GM12878 (cell line): Measurements from ENCODE around the gene CTNNA3. TPM values are rescaled to one million over a fixed set of nuclear protein-coding genes. Genes with fewer than 3 reads are reported as not detected.

Experiments used
- ATAC-seq: fragments of 200-7000 bp; cut with Tn5 transposase; 3 replicates; pipeline ENCODE4 v1.9.1; 2020; ENCODE audit warnings: mild to moderate bottlenecking, moderate library complexity
- BruUV-seq: library from RNA; stranded (reverse); fragments of 400-500 nt; replicated peaks from 2 replicates; lab custom pipeline; 2021; lab: Mats Ljungman, UMichigan
- CTCF ChIA-PET: fragments of 300-600 bp; sonication (Branson Sonifier 250); formaldehyde crosslinking; extraction: SDS; loops from one replicate; lab custom pipeline; 2021; ENCODE audit warnings: inconsistent platforms; lab: Yijun Ruan, JAX
- POLR2A ChIA-PET: fragments of 350-600 bp; formaldehyde crosslinking; extraction: SDS; loops from one replicate; lab custom pipeline; 2021; ENCODE audit warnings: inconsistent platforms; lab: Charles Lee
- RAD21 ChIA-PET: fragments of 300-600 bp; sonication (Branson Sonifier 250); formaldehyde crosslinking; loops from one replicate; lab custom pipeline; 2023; ENCODE audit warnings: antibody characterized with exemption; ENCODE audit not compliant: unreplicated experiment; lab: Charles Lee
- SMC1A ChIA-PET: fragments of 300-600 bp; sonication (Branson Sonifier 250); formaldehyde crosslinking; loops from one replicate; lab custom pipeline; 2023; ENCODE audit not compliant: unreplicated experiment, uncharacterized antibody; lab: Charles Lee
- DNase-seq: peaks from one replicate; pipeline ENCODE4 v3.0.0-alpha.2; 2011; ENCODE audit warnings: low read depth, low spot score
- FAIRE-seq: peaks from 3 replicates; lab custom pipeline; 2011; peaks lifted over from hg19 to GRCh38; lab: Jason Lieb, UNC
- H2AFZ ChIP-seq: 2 replicates; pipeline ENCODE4 v1.6.0; 2011; ENCODE audit warnings: low read depth, low read length, control low read depth; ENCODE audit not compliant: control insufficient read depth
- H3K27ac ChIP-seq: 2 replicates; pipeline ENCODE4 v1.5.1; 2011; ENCODE audit warnings: control low read depth; ENCODE audit not compliant: control insufficient read depth, insufficient read depth
- H3K27me3 ChIP-seq, 2 experiments: replicated peaks in 1 of 2; 2 replicates each; pipeline versions ENCODE4 v1.6.0 to v1.6.1; 2011; ENCODE audit warnings: low read length in 1 of 2; ENCODE audit not compliant: control insufficient read depth in 2 of 2, insufficient read depth in 2 of 2
- H3K36me3 ChIP-seq, 2 experiments: 2 replicates each; pipeline ENCODE4 v1.5.1; 2011; ENCODE audit warnings: low read length in 1 of 2; ENCODE audit not compliant: control insufficient read depth in 2 of 2, insufficient read depth in 2 of 2
- H3K4me1 ChIP-seq: 2 replicates; pipeline ENCODE4 v1.6.1; 2011; ENCODE audit warnings: mild to moderate bottlenecking, low read length, moderate library complexity, mixed read lengths; ENCODE audit not compliant: control insufficient read depth, insufficient read depth
- H3K4me2 ChIP-seq: 2 replicates; pipeline ENCODE4 v1.6.0; 2011; ENCODE audit warnings: control low read depth; ENCODE audit not compliant: control insufficient read depth, insufficient read depth
- H3K4me3 ChIP-seq: fragments of 200-600 bp; sonication (generic); 2 replicates; pipeline ENCODE4 v1.5.1; 2016
- H3K79me2 ChIP-seq: 2 replicates; pipeline ENCODE4 v1.6.0; 2011; ENCODE audit warnings: low read length; ENCODE audit not compliant: control insufficient read depth, insufficient read depth
- H3K9ac ChIP-seq: 2 replicates; pipeline ENCODE4 v1.8.0; 2011; ENCODE audit warnings: low read length, control low read depth, mixed read lengths; ENCODE audit not compliant: control insufficient read depth, insufficient read depth
- H3K9me3 ChIP-seq: replicated peaks from 3 replicates; pipeline ENCODE4 v1.5.1; 2011; ENCODE audit warnings: mild to moderate bottlenecking, low read length; ENCODE audit not compliant: control insufficient read depth, insufficient read depth
- H4K20me1 ChIP-seq: 2 replicates; pipeline ENCODE4 v1.6.0; 2011; ENCODE audit not compliant: control insufficient read depth, insufficient read depth
- CHD1 ChIP-seq: IDR thresholded peaks from 2 replicates; pipeline ENCODE4 v1.6.1; 2012; ENCODE audit warnings: low read depth, low read length, improper control_type of control experiment
- GABPA ChIP-seq: IDR thresholded peaks from 2 replicates; pipeline ENCODE4 v1.6.1; 2014; ENCODE audit warnings: antibody characterized with exemption, low read depth, mild to moderate bottlenecking, inconsistent platforms
- MTA2 ChIP-seq: fragments of 450-650 bp; IDR thresholded peaks from 2 replicates; pipeline ENCODE4 v1.6.1; 2016; ENCODE audit warnings: low read depth, mild to moderate bottlenecking, moderate library complexity
- RELA ChIP-seq: fragments of 450-650 bp; IDR thresholded peaks from 2 replicates; pipeline ENCODE4 v1.8.0; 2014; ENCODE audit warnings: borderline replicate concordance; ENCODE audit not compliant: partially characterized antibody
- RUNX3 ChIP-seq: IDR thresholded peaks from 2 replicates; pipeline ENCODE4 v1.6.1; 2012; ENCODE audit warnings: low read length, inconsistent platforms
- SIX5 ChIP-seq: IDR thresholded peaks from 2 replicates; pipeline ENCODE4 v1.6.1; 2011; ENCODE audit warnings: mild to moderate bottlenecking, low read depth, low read length, moderate library complexity; ENCODE audit not compliant: severe bottlenecking
- WGBS: methylation state at CpG from one replicate; pipeline ENCODE4 v1.1.6; 2016; ENCODE audit warnings: low lambda C conversion rate; ENCODE audit not compliant: insufficient replicate concordance, insufficient coverage; ENCODE audit errors: missing lambda C conversion rate; 5-methylcytosine and 5-hydroxymethylcytosine counted together
- in situ Hi-C: fragments of 300-500 bp; cut with MboI; formaldehyde crosslinking; loops from 9 replicates; pipeline ENCODE4 v1.14.3; 2018; ENCODE audit warnings: mixed read lengths
- intact Hi-C: fragments of 100-400 bp; cut with micrococcal nuclease; formaldehyde crosslinking; loops from one replicate; pipeline ENCODE4 v1.14.2; 2022; ENCODE audit not compliant: unreplicated experiment
- polyA plus RNA-seq, 11 experiments: library from polyadenylated mRNA; depleted of rRNA in 4 of 11; unstranded in 6 of 11; stranded (reverse) in 5 of 11; fragments of >200 nt; fragmentation: Nextera tagmentation in 4 of 11; fragmentation: Illumina TruSeq in 1 of 11; extraction: Ambion mirVana in 4 of 11; extraction: Trizol in 1 of 11; gene quantifications; 1 replicate in 1 of 11; 2 replicates in 10 of 11; pipeline versions ENCODE4 v1.2.1 to v1.2.3, GENCODE V29; 2011 to 2016; ENCODE audit warnings: inconsistent platforms in 2 of 11, missing spikeins in 2 of 11, low read depth in 1 of 11
- total RNA-seq, 4 experiments: library from RNA; depleted of rRNA in 3 of 4; stranded (reverse); fragments of >200 nt in 3 of 4; fragmentation: Illumina TruSeq in 1 of 4; extraction: Trizol in 1 of 4; gene quantifications; 2 replicates each; pipeline versions ENCODE4 v1.2.1 to v1.2.3, GENCODE V29; 2013 to 2021

Gene CTNNA3
- total and polyA plus RNA-seq, 10 of the 15 experiments (the other 5 are each of a cell fraction or from before 2014, with no cell fraction given) = under 0.01 to 4.5 (median 0.22) TPM; not detected in 2

- intact Hi-C loops (no loop called here), in situ Hi-C loops (no loop called here)
- H3K79me2 ChIP-seq = no peaks in the 10 kb centered on the region
- H3K36me3 ChIP-seq = no peaks in the 10 kb centered on the region
- no peaks in the 10 kb centered on the region for H3K4me1 ChIP-seq
- no peak overlapping the region for H3K4me2 ChIP-seq
- no peak for ATAC-seq
- H3K9me3 ChIP-seq = no peaks in the 10 kb centered on the region
- POLR2A ChIA-PET = interaction anchor here (1.2 kb wide), 1 partner anchor 42 kb away, joined by 3 read pairs; no protein-coding TSS in a partner anchor
- SMC1A ChIA-PET = interaction anchor here (1.2 to 1.6 kb wide), 5 partner anchors 10 to 51 kb away, joined by 3 to 6 read pairs (median 3); no protein-coding TSS in a partner anchor
- TF ChIP-seq MTA2 (no peak), GABPA (no peak), CHD1 (no peak)
- no peaks in the 10 kb centered on the region for H3K27me3 ChIP-seq
- no peak overlapping the region for H3K9ac ChIP-seq
- no peak overlapping the region for H3K4me3 ChIP-seq
- CTCF ChIA-PET = interaction anchor here (1.5 to 1.8 kb wide), 2 partner anchors 14 to 75 kb away, joined by 3 to 5 read pairs; no protein-coding TSS in a partner anchor
- H3K27ac ChIP-seq = no peak overlapping the region
- FAIRE-seq = no peak
- no peaks in the 10 kb centered on the region for H4K20me1 ChIP-seq
- no TSS peak for BruUV-seq
- no peak for DNase-seq
- no peak overlapping the region for H2AFZ ChIP-seq
- RAD21 ChIA-PET = no interaction called here
- 55% methylated on average over 2 of the region's 2 CpGs for WGBS
Observed at GRCh38 chr10:66828957-66829356, 867.0 kb downstream of the CTNNA3 start.

DNA sequence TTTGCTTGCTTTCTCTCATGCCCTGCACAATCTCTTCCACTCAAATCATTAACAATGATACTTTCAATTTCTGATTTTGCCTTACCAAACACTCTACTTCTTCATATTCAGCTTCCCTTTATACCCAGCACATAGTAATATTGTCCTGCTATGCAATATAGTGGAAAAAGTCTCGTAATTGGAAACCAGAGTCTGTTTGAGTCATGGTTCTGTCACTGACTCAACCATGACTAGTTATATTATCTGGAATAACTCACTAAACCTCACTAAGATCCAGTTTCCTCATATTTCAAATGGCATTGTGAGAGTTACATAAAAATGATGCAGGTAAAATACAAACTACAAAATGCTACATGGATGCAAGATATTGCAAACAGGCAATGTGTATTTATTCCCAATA, 868.6 kb downstream of the CTNNA3 start:
- Histone ChIP-seq H3K27ac (no peak overlapping the region), H3K4me3 (no peak overlapping the region), H3K9me3 (no peaks in the 10 kb centered on the region), H3K36me3 (no peaks in the 10 kb centered on the region), H3K79me2 (no peaks in the 10 kb centered on the region), H3K4me2 (no peak overlapping the region), H3K9ac (no peak overlapping the region), H4K20me1 (no peaks in the 10 kb centered on the region), H3K4me1 (no peaks in the 10 kb centered on the region), H3K27me3 (no peaks in the 10 kb centered on the region), H2AFZ (no peak overlapping the region)
- TF ChIP-seq SIX5 (no peak), RUNX3 (no peak), RELA (no peak)
- FAIRE-seq (no peak), ATAC-seq (no peak), DNase-seq (no peak)
- 0% methylated on average over 1 of the region's 1 CpG for WGBS
- POLR2A ChIA-PET = interaction anchor here (0.7 kb wide), 1 partner anchor 464 kb away, joined by 3 read pairs; no protein-coding TSS in a partner anchor
- BruUV-seq = no TSS peak
- SMC1A ChIA-PET = interaction anchor here (1.4 to 1.6 kb wide), 4 partner anchors 12 to 45 kb away, joined by 3 to 6 read pairs (median 4); no protein-coding TSS in a partner anchor
- in situ Hi-C loops (no loop called here), intact Hi-C loops (no loop called here)
- RAD21 ChIA-PET = no interaction called here
- CTCF ChIA-PET = interaction anchor here (1.2 to 1.8 kb wide), 3 partner anchors 16 to 99 kb away, joined by 3 to 5 read pairs (median 3); partner anchors contain the start of gene LRRTM3
